ENCODE results near the gene CNTN5.

The CNTN5 gene

GRCh38 chr11:100224541-100225034 lies 1203.8 kb downstream of the CNTN5 start:
- H3K36me3 ChIP-seq (ENCODE audit: control insufficient read depth in 1 of 2, insufficient read depth in 2 of 2, low read length in 2 of 2): no peaks in the 10 kb centered on the region
- H3K79me1 ChIP-seq (ENCODE audit: low read length): no peaks in the 10 kb centered on the region

GRCh38 chr11:100229086-100229485 lies 1208.3 kb downstream of the CNTN5 start:
- H3K27me3 ChIP-seq (ENCODE audit: insufficient read depth, low read length): no peaks in the 10 kb centered on the region
- H3K4me1 ChIP-seq (ENCODE audit: control insufficient read depth in 1 of 2, insufficient read depth in 2 of 2, low read length in 2 of 2): no peaks in the 10 kb centered on the region
- H3K36me3 ChIP-seq (ENCODE audit: control insufficient read depth in 1 of 2, insufficient read depth in 2 of 2, low read length in 2 of 2): no peaks in the 10 kb centered on the region
- H4K8ac ChIP-seq (ENCODE audit: low read depth, low read length): no peak overlapping the region
- no peak overlapping the region for H2BK120ac ChIP-seq (ENCODE audit: insufficient read depth, low read length, poor library complexity)
- no CpG with 5 or more reads among the region's 1 CpG for WGBS (ENCODE audit: extremely low coverage, insufficient coverage, insufficient read length)
- H3K18ac ChIP-seq (ENCODE audit: low read length): no peak overlapping the region
- no peak overlapping the region for H2BK5ac ChIP-seq (ENCODE audit: low read depth, low read length, poor library complexity)
- H3K9me3 ChIP-seq (ENCODE audit: insufficient read depth, low read depth, low read length): no peaks in the 10 kb centered on the region
- H2BK12ac ChIP-seq (ENCODE audit: low read length): no peak overlapping the region
- H3K4me2 ChIP-seq (ENCODE audit: low read length): no peak overlapping the region
- H3K23ac ChIP-seq (ENCODE audit: low read length): no peak overlapping the region
- no peak for DNase-seq
- H3K4ac ChIP-seq (ENCODE audit: low read depth, low read length): no peak overlapping the region
- H2AK5ac ChIP-seq (ENCODE audit: low read length): no peak overlapping the region
- no peak overlapping the region for H3K27ac ChIP-seq (ENCODE audit: low read depth, low read length)
- no peak overlapping the region for H3K4me3 ChIP-seq (ENCODE audit: low read depth, low read length)
- H3K79me2 ChIP-seq (ENCODE audit: control insufficient read depth, insufficient read depth, low read length, poor library complexity): no peaks in the 10 kb centered on the region
- H2AFZ ChIP-seq (ENCODE audit: insufficient read depth, low read length, poor library complexity): no peak overlapping the region
- H4K12ac ChIP-seq (ENCODE audit: low read depth, low read length): no peak overlapping the region
- no peak overlapping the region for H3K9ac ChIP-seq (ENCODE audit: low read length)
- H3K79me1 ChIP-seq (ENCODE audit: low read length): no peaks in the 10 kb centered on the region
- no peak overlapping the region for H3K14ac ChIP-seq (ENCODE audit: low read length)
- H4K91ac ChIP-seq (ENCODE audit: low read depth, low read length): no peak overlapping the region

More at GRCh38 chr11:100224541-100225034, 1203.8 kb downstream of the CNTN5 start:
- H4K91ac ChIP-seq (ENCODE audit: low read depth, low read length): no peak overlapping the region
- no peaks in the 10 kb centered on the region for H3K9me3 ChIP-seq (ENCODE audit: insufficient read depth, low read depth, low read length)
- no peak overlapping the region for H3K23ac ChIP-seq (ENCODE audit: low read length)
- no peak overlapping the region for H2BK12ac ChIP-seq (ENCODE audit: low read length)
- no CpG with 5 or more reads among the region's 1 CpG for WGBS (ENCODE audit: extremely low coverage, insufficient coverage, insufficient read length)
- H2BK120ac ChIP-seq (ENCODE audit: insufficient read depth, low read length, poor library complexity): no peak overlapping the region
- no peak overlapping the region for H3K27ac ChIP-seq (ENCODE audit: low read depth, low read length)
- no peaks in the 10 kb centered on the region for H3K4me1 ChIP-seq (ENCODE audit: control insufficient read depth in 1 of 2, insufficient read depth in 2 of 2, low read length in 2 of 2)
- no peaks in the 10 kb centered on the region for H3K79me2 ChIP-seq (ENCODE audit: control insufficient read depth, insufficient read depth, low read length, poor library complexity)
- no peak overlapping the region for H2BK5ac ChIP-seq (ENCODE audit: low read depth, low read length, poor library complexity)
- H3K4me2 ChIP-seq (ENCODE audit: low read length): no peak overlapping the region
- no peak overlapping the region for H3K18ac ChIP-seq (ENCODE audit: low read length)
- no peak overlapping the region for H4K8ac ChIP-seq (ENCODE audit: low read depth, low read length)
- no peak overlapping the region for H4K12ac ChIP-seq (ENCODE audit: low read depth, low read length)
- H2AK5ac ChIP-seq (ENCODE audit: low read length): no peak overlapping the region
- no peak overlapping the region for H3K4ac ChIP-seq (ENCODE audit: low read depth, low read length)
- no peak overlapping the region for H3K9ac ChIP-seq (ENCODE audit: low read length)
- H2AFZ ChIP-seq (ENCODE audit: insufficient read depth, low read length, poor library complexity): no peak overlapping the region
- H3K14ac ChIP-seq (ENCODE audit: low read length): no peak overlapping the region
- no peak overlapping the region for H3K4me3 ChIP-seq (ENCODE audit: low read depth, low read length)
- no peak for DNase-seq
- no peaks in the 10 kb centered on the region for H3K27me3 ChIP-seq (ENCODE audit: insufficient read depth, low read length)

GRCh38 chr11:100232006-100232405 lies 1211.3 kb downstream of the CNTN5 start:
- Histone ChIP-seq H3K18ac (ENCODE audit: low read length) (no peak overlapping the region), H4K8ac (ENCODE audit: low read depth, low read length) (no peak overlapping the region), H2BK5ac (ENCODE audit: low read depth, low read length, poor library complexity) (no peak overlapping the region), H2AK5ac (ENCODE audit: low read length) (no peak overlapping the region), H3K27ac (ENCODE audit: low read depth, low read length) (no peak overlapping the region), H3K36me3 (ENCODE audit: control insufficient read depth in 1 of 2, insufficient read depth in 2 of 2, low read length in 2 of 2) (no peaks in the 10 kb centered on the region), H2BK120ac (ENCODE audit: insufficient read depth, low read length, poor library complexity) (no peak overlapping the region), H3K79me2 (ENCODE audit: control insufficient read depth, insufficient read depth, low read length, poor library complexity) (no peaks in the 10 kb centered on the region), H4K91ac (ENCODE audit: low read depth, low read length) (no peak overlapping the region), H3K9me3 (ENCODE audit: insufficient read depth, low read depth, low read length) (no peaks in the 10 kb centered on the region), H4K12ac (ENCODE audit: low read depth, low read length) (no peak overlapping the region), H2BK12ac (ENCODE audit: low read length) (no peak overlapping the region), H3K4me1 (ENCODE audit: control insufficient read depth in 1 of 2, insufficient read depth in 2 of 2, low read length in 2 of 2) (no peaks in the 10 kb centered on the region), H3K4me2 (ENCODE audit: low read length) (no peak overlapping the region), H3K79me1 (ENCODE audit: low read length) (no peaks in the 10 kb centered on the region), H3K14ac (ENCODE audit: low read length) (no peak overlapping the region), H3K9ac (ENCODE audit: low read length) (no peak overlapping the region), H3K27me3 (ENCODE audit: insufficient read depth, low read length) (no peaks in the 10 kb centered on the region), H3K23ac (ENCODE audit: low read length) (no peak overlapping the region), H3K4me3 (ENCODE audit: low read depth, low read length) (no peak overlapping the region), H2AFZ (ENCODE audit: insufficient read depth, low read length, poor library complexity) (no peak overlapping the region), H3K4ac (ENCODE audit: low read depth, low read length) (no peak overlapping the region)
- no peak for DNase-seq
- WGBS (ENCODE audit: extremely low coverage, insufficient coverage, insufficient read length): no CpG with 5 or more reads among the region's 2 CpGs

GRCh38 chr11:100235085-100235484 lies 1214.3 kb downstream of the CNTN5 start:
- Histone ChIP-seq H3K14ac (ENCODE audit: low read length) (no peak overlapping the region), H3K9me3 (ENCODE audit: insufficient read depth, low read depth, low read length) (no peaks in the 10 kb centered on the region), H2BK120ac (ENCODE audit: insufficient read depth, low read length, poor library complexity) (no peak overlapping the region), H3K4me3 (ENCODE audit: low read depth, low read length) (no peak overlapping the region), H3K36me3 (ENCODE audit: control insufficient read depth in 1 of 2, insufficient read depth in 2 of 2, low read length in 2 of 2) (no peaks in the 10 kb centered on the region), H3K4me2 (ENCODE audit: low read length) (no peak overlapping the region), H4K8ac (ENCODE audit: low read depth, low read length) (no peak overlapping the region), H3K23ac (ENCODE audit: low read length) (no peak overlapping the region), H3K27ac (ENCODE audit: low read depth, low read length) (no peak overlapping the region), H3K79me2 (ENCODE audit: control insufficient read depth, insufficient read depth, low read length, poor library complexity) (no peaks in the 10 kb centered on the region), H2BK12ac (ENCODE audit: low read length) (no peak overlapping the region), H3K4ac (ENCODE audit: low read depth, low read length) (no peak overlapping the region), H3K9ac (ENCODE audit: low read length) (no peak overlapping the region), H4K12ac (ENCODE audit: low read depth, low read length) (no peak overlapping the region), H2BK5ac (ENCODE audit: low read depth, low read length, poor library complexity) (no peak overlapping the region), H3K79me1 (ENCODE audit: low read length) (no peaks in the 10 kb centered on the region), H3K27me3 (ENCODE audit: insufficient read depth, low read length) (no peaks in the 10 kb centered on the region), H3K18ac (ENCODE audit: low read length) (no peak overlapping the region), H4K91ac (ENCODE audit: low read depth, low read length) (no peak overlapping the region), H2AFZ (ENCODE audit: insufficient read depth, low read length, poor library complexity) (no peak overlapping the region), H2AK5ac (ENCODE audit: low read length) (no peak overlapping the region), H3K4me1 (ENCODE audit: control insufficient read depth in 1 of 2, insufficient read depth in 2 of 2, low read length in 2 of 2) (no peaks in the 10 kb centered on the region)
- no CpG with 5 or more reads among the region's 4 CpGs for WGBS (ENCODE audit: extremely low coverage, insufficient coverage, insufficient read length)
- DNase-seq: peak in 1 of 2 donors; percentile 25
